Measurements from ENCODE around the gene ASTN2.

DNA sequence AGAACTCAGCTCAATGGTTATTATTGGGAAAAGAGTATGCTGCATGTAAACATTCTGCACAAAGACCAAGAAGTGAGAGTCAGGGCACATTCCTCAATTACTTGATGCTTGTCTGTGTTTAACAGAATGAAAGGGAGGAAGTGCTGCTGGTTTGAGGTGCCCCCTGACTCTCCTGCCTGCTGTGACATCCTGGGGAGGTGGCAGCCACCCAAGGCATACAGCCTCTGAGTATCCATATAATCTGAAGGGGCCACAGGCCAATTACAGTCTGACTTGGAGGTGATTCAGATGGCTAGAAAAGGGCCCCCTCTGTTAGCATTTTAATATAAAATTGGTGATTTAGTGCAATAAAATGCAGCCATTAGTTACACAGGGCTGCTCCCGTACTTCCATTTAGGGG lies 313.8 kb downstream of the ASTN2 start:
- no peak for TF ChIP-seq CTCF (IDR thresholded peaks at IDR 0.05; ENCODE audit: low read depth, low read length, missing input control)
- no peak for TF ChIP-seq RXRA (IDR thresholded peaks at IDR 0.05)

Data from liver (tissue), 3 donors.